HepG2 (cell line): ENCODE results near the gene PTPN22. TPM values are rescaled to one million over a fixed set of nuclear protein-coding genes. Genes with fewer than 3 reads are reported as not detected.

Experiments used
- ATAC-seq: fragments of 200-7000 bp; cut with Tn5 transposase; 3 replicates; pipeline ENCODE4 v1.9.1; 2020; ENCODE audit warnings: mild to moderate bottlenecking, moderate library complexity
- BruUV-seq: library from RNA; stranded (reverse); fragments of 400-500 nt; replicated peaks from 2 replicates; lab custom pipeline; 2021; lab: Mats Ljungman, UMichigan
- CTCF ChIA-PET: fragments of 300-600 bp; formaldehyde crosslinking; extraction: SDS; loops from one replicate; lab custom pipeline; 2021; ENCODE audit warnings: low total read pairs, inconsistent platforms, low intra/inter-chr PET ratio; lab: Yijun Ruan, JAX
- POLR2A ChIA-PET: fragments of 350-600 bp; sonication (Branson Sonifier 250); formaldehyde crosslinking; loops from one replicate; lab custom pipeline; 2020; ENCODE audit warnings: antibody characterized with exemption, inconsistent platforms; lab: Yijun Ruan, JAX
- DNase-seq: peaks from one replicate; pipeline ENCODE4 v3.0.0-alpha.2; 2015; ENCODE audit warnings: low spot score
- FAIRE-seq: peaks from 3 replicates; lab custom pipeline; 2011; peaks lifted over from hg19 to GRCh38; lab: Jason Lieb, UNC
- H2AFZ ChIP-seq: one replicate; pipeline ENCODE4 v1.6.1; 2011; ENCODE audit warnings: low read length, inconsistent platforms
- H3K27ac ChIP-seq: fragments of 300-600 bp; 3 replicates; pipeline ENCODE4 v1.8.0; 2011; ENCODE audit warnings: mixed run types, mild to moderate bottlenecking, mixed read lengths, low read length, inconsistent platforms; ENCODE audit not compliant: insufficient read depth; ENCODE audit errors: extremely low read length
- H3K27me3 ChIP-seq, 2 experiments: fragments of 200-600 bp in 1 of 2; 2 replicates in 1 of 2; 3 replicates in 1 of 2; pipeline versions ENCODE4 v1.6.0 to v1.8.0; 2011; ENCODE audit warnings: low read length in 2 of 2, mild to moderate bottlenecking in 2 of 2, moderate library complexity in 2 of 2, inconsistent platforms in 1 of 2; ENCODE audit not compliant: insufficient read depth in 2 of 2, control insufficient read depth in 1 of 2
- H3K36me3 ChIP-seq, 2 experiments: fragments of 200-600 bp in 1 of 2; replicated peaks in 1 of 2; 2 replicates in 1 of 2; 3 replicates in 1 of 2; pipeline versions ENCODE4 v1.5.1 to v1.8.0; 2011; ENCODE audit warnings: low read length in 2 of 2, inconsistent platforms in 1 of 2; ENCODE audit not compliant: insufficient read depth in 2 of 2, control insufficient read depth in 1 of 2
- H3K4me1 ChIP-seq: 2 replicates; pipeline ENCODE4 v1.5.1; 2012; ENCODE audit warnings: low read length, inconsistent platforms; ENCODE audit not compliant: insufficient read depth
- H3K4me2 ChIP-seq: 2 replicates; pipeline ENCODE4 v1.6.0; 2011; ENCODE audit warnings: low read depth, low read length, inconsistent platforms
- H3K4me3 ChIP-seq, 3 experiments: fragments of 200-600 bp in 1 of 3; sonication (generic), shearing (Covaris generic) in 1 of 3; replicated peaks in 1 of 3; 2 replicates each; pipeline ENCODE4 v1.5.1; 2011 to 2016; ENCODE audit warnings: low read length in 3 of 3, inconsistent platforms in 2 of 3, low read depth in 2 of 3, mild to moderate bottlenecking in 2 of 3, control low read depth in 1 of 3, mixed read lengths in 1 of 3; ENCODE audit not compliant: insufficient read depth in 1 of 3
- H3K79me2 ChIP-seq: one replicate; pipeline ENCODE4 v1.6.1; 2011; ENCODE audit warnings: low read length, inconsistent platforms; ENCODE audit not compliant: insufficient read depth
- H3K9ac ChIP-seq: 2 replicates; pipeline ENCODE4 v1.6.0; 2011; ENCODE audit warnings: mild to moderate bottlenecking, low read depth, low read length, inconsistent platforms; ENCODE audit not compliant: insufficient read depth
- H3K9me3 ChIP-seq: 2 replicates; pipeline ENCODE4 v1.5.1; 2012; ENCODE audit warnings: mild to moderate bottlenecking, low read length
- H4K20me1 ChIP-seq: 2 replicates; pipeline ENCODE4 v1.6.0; 2011; ENCODE audit warnings: inconsistent platforms, mild to moderate bottlenecking, low read length, moderate library complexity; ENCODE audit not compliant: insufficient read depth
- CCDC6 ChIP-seq: sonication (generic); formaldehyde crosslinking; IDR thresholded peaks from 2 replicates; pipeline ENCODE4 v1.8.1; 2022; ENCODE audit warnings: mild to moderate bottlenecking, missing genetic modification reagents, moderate library complexity
- IRF2 ChIP-seq: IDR thresholded peaks from 2 replicates; pipeline ENCODE4 v1.6.1; 2018; ENCODE audit warnings: missing genetic modification reagents, missing compliant biosample characterization
- NCOA1 ChIP-seq: sonication (generic); formaldehyde crosslinking; IDR thresholded peaks from 2 replicates; pipeline ENCODE4 v1.9.0; 2021; ENCODE audit warnings: missing genetic modification reagents
- NKX3-1 ChIP-seq: sonication (generic); formaldehyde crosslinking; IDR thresholded peaks from 2 replicates; pipeline ENCODE4 v1.5.0; 2020; ENCODE audit warnings: missing genetic modification reagents
- NONO ChIP-seq, 2 experiments: fragments of 450-650 bp in 1 of 2; sonication (generic) in 1 of 2; formaldehyde crosslinking in 1 of 2; IDR thresholded peaks in 1 of 2; conservative IDR thresholded peaks in 1 of 2; 2 replicates each; pipeline versions ENCODE4 v1.6.1 to v1.8.0; 2017 to 2022; ENCODE audit warnings: mild to moderate bottlenecking in 1 of 2, missing genetic modification reagents in 1 of 2, moderate library complexity in 1 of 2
- ZNF121 ChIP-seq: sonication (generic); formaldehyde crosslinking; IDR thresholded peaks from 2 replicates; pipeline ENCODE4 v1.5.0; 2020; ENCODE audit warnings: mild to moderate bottlenecking, missing genetic modification reagents
- ZNF263 ChIP-seq: sonication (generic); formaldehyde crosslinking; IDR thresholded peaks from 2 replicates; pipeline ENCODE4 v1.4.0; 2020; ENCODE audit warnings: missing genetic modification reagents
- WGBS: methylation state at CpG from one replicate; pipeline ENCODE4 v1.1.6; 2017; ENCODE audit warnings: low lambda C conversion rate; 5-methylcytosine and 5-hydroxymethylcytosine counted together
- in situ Hi-C: cut with HindIII; loops from 2 replicates; pipeline ENCODE4 v1.10.0; 2017; ENCODE audit warnings: low pct_unique_long_range_greater_than_20kb; ENCODE audit not compliant: extremely low pct_ligation_motif_present
- intact Hi-C: fragments of 100-400 bp; cut with micrococcal nuclease; formaldehyde crosslinking; loops from one replicate; pipeline ENCODE4 v1.10.0; 2022; ENCODE audit not compliant: unreplicated experiment
- polyA plus RNA-seq, 8 experiments: library from polyadenylated mRNA; depleted of rRNA in 3 of 8; stranded (reverse) in 7 of 8; unstranded in 1 of 8; fragments of >200 nt; fragmentation: Illumina TruSeq in 4 of 8; extraction: Trizol in 4 of 8; gene quantifications; 2 replicates each; pipeline versions ENCODE4 v1.2.1 to v1.2.3, GENCODE V29; 2011 to 2016; ENCODE audit warnings: low read depth in 4 of 8, missing spikeins in 1 of 8, mixed read lengths in 1 of 8; ENCODE audit not compliant: insufficient read depth in 1 of 8
- total RNA-seq, 5 experiments: library from RNA; depleted of rRNA; stranded (reverse); fragments of >200 nt; fragmentation: Illumina TruSeq; extraction: Trizol; gene quantifications; 2 replicates each; pipeline ENCODE4 v1.2.3, GENCODE V29; 2016; ENCODE audit warnings: low read depth in 1 of 5

PTPN22 gene
- total and polyA plus RNA-seq, 2 of the 13 experiments (the other 11 are each of a cell fraction or from before 2014, with no cell fraction given), result not detected

DNA sequence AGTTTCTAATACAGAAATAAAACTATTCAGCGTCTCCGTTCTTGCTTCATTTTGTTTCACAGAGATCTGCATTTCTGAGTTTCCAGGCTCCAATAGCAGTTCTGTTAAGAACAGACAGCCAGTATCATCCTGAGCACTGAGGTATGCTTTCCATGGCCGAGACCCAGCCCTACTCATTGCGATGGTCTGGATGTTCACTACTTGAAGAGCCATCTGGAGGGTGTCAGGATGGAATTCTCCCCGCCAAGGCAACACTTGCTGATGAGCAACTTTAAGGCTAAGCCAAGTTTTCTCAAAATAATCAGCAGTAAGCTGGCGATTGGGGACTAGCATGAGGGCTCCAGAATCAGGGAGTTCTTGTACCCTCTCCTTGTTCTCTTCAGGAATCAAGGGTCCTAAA is 23.6 kb upstream of the PTPN22 start:
- Histone ChIP-seq H2AFZ (no peak overlapping the region), H3K36me3 (peaks cover 7 to 33% of the 10 kb centered on the region in 2 experiments; a peak in 4 of 5 replicates), H3K4me3 (no peak overlapping the region), H4K20me1 (no peaks in the 10 kb centered on the region), H3K79me2 (no peaks in the 10 kb centered on the region), H3K9me3 (no peaks in the 10 kb centered on the region), H3K9ac (no peak overlapping the region)
- FAIRE-seq, result no peak
- no peak for ATAC-seq
- POLR2A ChIA-PET, result no interaction called here
- no peak for TF ChIP-seq IRF2
- TF ChIP-seq NKX3-1, result no peak
- TF ChIP-seq CCDC6 (CRISPR knock-in tag), result no peak
- no peak for TF ChIP-seq NONO (IDR thresholded peaks at IDR 0.05)
- no peak for TF ChIP-seq NONO (CRISPR knock-in tag; conservative IDR thresholded peaks at IDR 0.05)
- no peak for TF ChIP-seq NCOA1
- TF ChIP-seq, all 625 proteins: peak for 0
- no TSS peak for BruUV-seq
- Histone ChIP-seq H3K27me3 (no peaks in the 10 kb centered on the region), H3K4me1 (no peaks in the 10 kb centered on the region), H3K27ac (no peak overlapping the region), H3K4me2 (no peak overlapping the region)
- WGBS, result 94% methylated on average over 6 of the region's 6 CpGs
- intact Hi-C loops (no loop called here), in situ Hi-C loops (no loop called here)
- CTCF ChIA-PET, result no interaction called here
- no peak for DNase-seq

DNA sequence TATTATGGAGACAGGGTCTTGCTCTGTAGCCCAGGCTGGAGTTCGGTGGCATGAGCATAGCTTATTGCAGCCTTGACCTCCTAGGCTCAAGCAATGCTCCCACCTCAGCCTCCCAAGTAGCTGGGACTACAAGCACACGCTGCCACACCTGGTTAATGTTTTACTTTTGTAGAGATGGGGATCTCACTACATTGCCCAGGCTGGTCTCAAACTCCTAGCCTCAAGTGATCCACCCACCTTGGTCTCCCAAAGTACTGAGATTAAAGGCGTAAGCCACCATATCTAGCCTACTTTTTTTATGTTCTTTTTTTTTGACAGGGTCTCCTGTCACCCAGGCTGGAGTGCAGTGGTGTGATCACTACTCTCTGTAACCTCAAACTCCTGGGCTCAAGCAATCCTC is 21.8 kb upstream of the PTPN22 start:
- POLR2A ChIA-PET, result no interaction called here
- Histone ChIP-seq H2AFZ (no peak overlapping the region), H3K79me2 (no peaks in the 10 kb centered on the region), H3K36me3 (peaks cover 3 to 21% of the 10 kb centered on the region in 2 experiments; a peak in 3 of 5 replicates), H3K9ac (no peak overlapping the region), H3K9me3 (no peaks in the 10 kb centered on the region), H3K27ac (no peak overlapping the region), H3K27me3 (no peaks in the 10 kb centered on the region), H3K4me1 (no peaks in the 10 kb centered on the region), H3K4me2 (no peak overlapping the region), H3K4me3 (no peak overlapping the region), H4K20me1 (no peaks in the 10 kb centered on the region)
- TF ChIP-seq ZNF263 (CRISPR knock-in tag) (no peak), ZNF121 (peak; percentile 92)
- WGBS, result 83% methylated on average over 3 of the region's 3 CpGs
- ATAC-seq (no peak), FAIRE-seq (no peak), DNase-seq (no peak)
- in situ Hi-C loops (no loop called here), intact Hi-C loops (no loop called here)
- BruUV-seq, result no TSS peak
- CTCF ChIA-PET, result no interaction called here
